ENCODE data around the gene NSA2. TPM values are rescaled to one million over a fixed set of nuclear protein-coding genes. Genes with fewer than 3 reads are reported as not detected.
"Not testable (repeated sequence)": the region's sequence is repeated elsewhere in the genome, so short reads cannot be mapped to it uniquely, and the experiment has no call there.

NSA2 gene
- total RNA-seq, 4 donors from 2014 or later, result 64.4 to 98.2 (median 94.9) TPM

GRCh38 chr5:74736759-74737158 lies 30.3 kb upstream of the NSA2 start:
- Histone ChIP-seq H3K4me3 (no peak overlapping the region), H3K27ac (no peak overlapping the region), H3K27me3 (no peaks in the 10 kb centered on the region), H3K36me3 (peaks cover 0 to 76% of the 10 kb centered on the region in 2 donors), H3K9me3 (no peaks in the 10 kb centered on the region), H3K4me1 (no peaks in the 10 kb centered on the region)
- TF ChIP-seq CTCF (IDR thresholded peaks at IDR 0.05 in 4 of 5, conservative IDR thresholded peaks at IDR 0.05 in 1 of 5), result no peak
- TF ChIP-seq POLR2A (IDR thresholded peaks at IDR 0.05), result no peak
- intact Hi-C loops (cut with DNase I; ENCODE audit: low total_unique reads) (no loop called here), in situ Hi-C loops (cut with MboI; ENCODE audit: low sequenced_read_pairs in 4 of 4) (no loop called here)
- ATAC-seq (no peak), DNase-seq (no peak)

GRCh38 chr5:74738406-74738805 lies 28.6 kb upstream of the NSA2 start:
- Histone ChIP-seq H3K9me3 (no peaks in the 10 kb centered on the region), H3K27me3 (no peaks in the 10 kb centered on the region), H3K4me3 (no peak overlapping the region), H3K27ac (no peak overlapping the region), H3K36me3 (peaks cover 0 to 68% of the 10 kb centered on the region in 2 donors), H3K4me1 (no peaks in the 10 kb centered on the region)
- DNase-seq (no peak), ATAC-seq (no peak)
- in situ Hi-C loops (cut with MboI; ENCODE audit: low sequenced_read_pairs in 4 of 4), result no loop called here
- intact Hi-C loops (cut with DNase I; ENCODE audit: low total_unique reads), result no loop called here
- TF ChIP-seq CTCF (IDR thresholded peaks at IDR 0.05 in 4 of 5, conservative IDR thresholded peaks at IDR 0.05 in 1 of 5) (no peak), POLR2A (IDR thresholded peaks at IDR 0.05) (no peak)

- in situ Hi-C loops (cut with MboI; ENCODE audit: low sequenced_read_pairs in 4 of 4); H3K9me3 ChIP-seq; ATAC-seq; H3K4me3 ChIP-seq; H3K4me1 ChIP-seq; intact Hi-C loops (cut with DNase I; ENCODE audit: low total_unique reads); H3K27me3 ChIP-seq; DNase-seq; H3K27ac ChIP-seq: not testable (repeated sequence)
- peaks cover 6 to 73% of the 10 kb centered on the region in 2 donors for H3K36me3 ChIP-seq
These were observed 18.3 kb upstream of the NSA2 start for GRCh38 chr5:74748742-74749141.

- no peak for DNase-seq
- no peak for ATAC-seq
- in situ Hi-C loops (cut with MboI; ENCODE audit: low sequenced_read_pairs in 4 of 4), result loop anchor here in 1 of 4 donors (25.0 kb wide), 1 partner anchor 1199 kb away; the partner anchor contains the start of genes ANKRA2 and UTP15
- Histone ChIP-seq H3K27me3 (no peaks in the 10 kb centered on the region), H3K4me1 (peaks cover 15 to 20% of the 10 kb centered on the region in 2 donors), H3K4me3 (no peak overlapping the region), H3K9me3 (no peaks in the 10 kb centered on the region), H3K27ac (no peak overlapping the region), H3K36me3 (peaks cover 0 to 36% of the 10 kb centered on the region in 2 donors)
- TF ChIP-seq CTCF (IDR thresholded peaks at IDR 0.05 in 4 of 5, conservative IDR thresholded peaks at IDR 0.05 in 1 of 5) (no peak), POLR2A (IDR thresholded peaks at IDR 0.05) (no peak)
- intact Hi-C loops (cut with DNase I; ENCODE audit: low total_unique reads), result no loop called here
These were observed 5.8 kb upstream of the NSA2 start for GRCh38 chr5:74761241-74761640.

- DNase-seq (no peak), ATAC-seq (no peak)
- H3K4me3 ChIP-seq, result no peak overlapping the region
- intact Hi-C loops (cut with DNase I; ENCODE audit: low total_unique reads) (no loop called here), in situ Hi-C loops (cut with MboI; ENCODE audit: low sequenced_read_pairs in 4 of 4) (loop anchor here in 1 of 4 donors (25.0 kb wide), 1 partner anchor 1200 kb away; the partner anchor contains the start of genes ANKRA2 and UTP15)
- no peaks in the 10 kb centered on the region for H3K9me3 ChIP-seq
- peaks cover 0 to 22% of the 10 kb centered on the region in 2 donors for H3K36me3 ChIP-seq
- TF ChIP-seq POLR2A (IDR thresholded peaks at IDR 0.05), result no peak
- TF ChIP-seq CTCF (IDR thresholded peaks at IDR 0.05 in 4 of 5, conservative IDR thresholded peaks at IDR 0.05 in 1 of 5), result no peak
- H3K27me3 ChIP-seq, result no peaks in the 10 kb centered on the region
- peaks cover 15 to 21% of the 10 kb centered on the region in 2 donors for H3K4me1 ChIP-seq
- peak overlapping the region in 1 of 4 donors; percentile 34 for H3K27ac ChIP-seq
These were observed 4.5 kb upstream of the NSA2 start for GRCh38 chr5:74762599-74762998.

All from gastrocnemius medialis (tissue), 4 donors.